HCT116 (cell line): ENCODE data around the gene SYNE3. TPM values are rescaled to one million over a fixed set of nuclear protein-coding genes. Genes with fewer than 3 reads are reported as not detected.

ENCODE experiments used
- ATAC-seq: fragments of 200-7000 bp; cut with Tn5 transposase; 2 replicates; pipeline ENCODE4 v1.9.1; 2020; ENCODE audit warnings: mild to moderate bottlenecking, moderate library complexity
- BruUV-seq: library from RNA; stranded (reverse); fragments of 400-500 nt; replicated peaks from 2 replicates; lab custom pipeline; 2021; lab: Mats Ljungman, UMichigan
- CTCF ChIA-PET: fragments of 300-600 bp; sonication (Branson Sonifier 250); formaldehyde crosslinking; loops from one replicate; lab custom pipeline; 2021; ENCODE audit warnings: antibody characterized with exemption; lab: Charles Lee
- POLR2A ChIA-PET: fragments of 300-600, 350-600 bp; sonication (Branson Sonifier 250); formaldehyde crosslinking; loops from one replicate; lab custom pipeline; 2021; ENCODE audit warnings: antibody characterized with exemption; lab: Charles Lee
- RAD21 ChIA-PET, 2 experiments: fragments of 300-600 bp; sonication (Branson Sonifier 250); formaldehyde crosslinking; loops; one replicate each; lab custom pipeline; 2023; ENCODE audit warnings: low total read pairs in 2 of 2; ENCODE audit not compliant: uncharacterized antibody in 2 of 2, unreplicated experiment in 2 of 2, low non-redundant PET in 1 of 2; lab: Charles Lee
- DNase-seq: peaks from one replicate; pipeline ENCODE4 v3.0.0-alpha.2; 2010; ENCODE audit warnings: low read depth, low spot score
- H2AFZ ChIP-seq: fragments of 200-600 bp; shearing (Covaris generic), sonication (generic); 2 replicates; pipeline ENCODE4 v1.6.1; 2017; ENCODE audit warnings: low read depth, mixed run types, mixed read lengths, antibody characterized with exemption, low read length; ENCODE audit not compliant: poor library complexity, severe bottlenecking
- H3K27ac ChIP-seq: 2 replicates; pipeline ENCODE4 v1.5.1; 2012; ENCODE audit warnings: low read depth, low read length
- H3K27me3 ChIP-seq: fragments of 200-600 bp; sonication (generic); 2 replicates; pipeline ENCODE4 v1.6.1; 2016; ENCODE audit warnings: mixed run types, low read length, mixed read lengths; ENCODE audit not compliant: insufficient read depth
- H3K36me3 ChIP-seq, 2 experiments: fragments of 200-500 bp in 1 of 2; fragments of 200-600 bp in 1 of 2; sonication (Bioruptor generic) in 1 of 2; sonication (generic) in 1 of 2; 2 replicates each; pipeline versions ENCODE4 v1.5.1 to v1.6.1; 2014 to 2016; ENCODE audit warnings: low read length in 2 of 2, inconsistent platforms in 1 of 2, mixed read lengths in 1 of 2, mixed run types in 1 of 2; ENCODE audit not compliant: insufficient read depth in 2 of 2, control insufficient read depth in 1 of 2
- H3K4me1 ChIP-seq, 2 experiments: fragments of 200-600 bp in 1 of 2; sonication (generic) in 1 of 2; 2 replicates each; pipeline versions ENCODE4 v1.5.1 to v1.6.1; 2012 to 2017; ENCODE audit warnings: low read length in 2 of 2, inconsistent platforms in 1 of 2, mild to moderate bottlenecking in 1 of 2, mixed read lengths in 1 of 2, mixed run types in 1 of 2, moderate library complexity in 1 of 2; ENCODE audit not compliant: insufficient read depth in 2 of 2, control insufficient read depth in 1 of 2
- H3K4me2 ChIP-seq: fragments of 200-600 bp; sonication (generic); 2 replicates; pipeline ENCODE4 v1.6.1; 2017; ENCODE audit warnings: mixed run types, low read length, mixed read lengths
- H3K4me3 ChIP-seq, 2 experiments: fragments of 200-600 bp in 1 of 2; sonication (generic) in 1 of 2; replicated peaks in 1 of 2; 2 replicates each; pipeline ENCODE4 v1.5.1; 2011 to 2016; ENCODE audit warnings: low read length in 2 of 2, control low read depth in 1 of 2, low read depth in 1 of 2, mild to moderate bottlenecking in 1 of 2, mixed read lengths in 1 of 2, mixed run types in 1 of 2
- H3K79me2 ChIP-seq: fragments of 200-600 bp; sonication (generic); 2 replicates; pipeline ENCODE4 v1.6.1; 2017; ENCODE audit warnings: mild to moderate bottlenecking, mixed run types, low read length, moderate library complexity, mixed read lengths; ENCODE audit not compliant: insufficient read depth
- H3K9ac ChIP-seq: fragments of 200-600 bp; sonication (generic); 2 replicates; pipeline ENCODE4 v1.6.1; 2016; ENCODE audit warnings: low read length, mixed read lengths
- H3K9me2 ChIP-seq: fragments of 200-600 bp; sonication (generic), shearing (Covaris generic); 2 replicates; pipeline ENCODE4 v1.6.1; 2017; ENCODE audit warnings: mixed run types, mild to moderate bottlenecking, moderate library complexity; ENCODE audit not compliant: insufficient read depth
- H3K9me3 ChIP-seq, 2 experiments: fragments of 200-500 bp in 1 of 2; fragments of 200-600 bp in 1 of 2; sonication (Bioruptor generic) in 1 of 2; sonication (generic) in 1 of 2; 2 replicates each; pipeline ENCODE4 v1.6.1; 2014 to 2017; ENCODE audit warnings: low read length in 2 of 2, mixed read lengths in 2 of 2, inconsistent platforms in 1 of 2, low read depth in 1 of 2, mild to moderate bottlenecking in 1 of 2, mixed run types in 1 of 2, moderate library complexity in 1 of 2; ENCODE audit not compliant: control insufficient read depth in 1 of 2, insufficient read depth in 1 of 2
- H4K20me1 ChIP-seq: fragments of 200-600 bp; sonication (generic), shearing (Covaris generic); 2 replicates; pipeline ENCODE4 v1.6.1; 2017; ENCODE audit warnings: mixed run types, mild to moderate bottlenecking, moderate library complexity; ENCODE audit not compliant: insufficient read depth
- ATF3 ChIP-seq: IDR thresholded peaks from 2 replicates; pipeline ENCODE4 v1.6.1; 2012
- CBX3 ChIP-seq: IDR thresholded peaks from 2 replicates; pipeline ENCODE4 v1.6.1; 2012; ENCODE audit warnings: low read depth
- EGR1 ChIP-seq: IDR thresholded peaks from 2 replicates; pipeline ENCODE4 v1.6.1; 2012; ENCODE audit warnings: low read depth
- ELF1 ChIP-seq: IDR thresholded peaks from 2 replicates; pipeline ENCODE4 v1.6.1; 2012; ENCODE audit warnings: low read depth, borderline replicate concordance
- EZH2 ChIP-seq: fragments of 200-600 bp; sonication (generic); IDR thresholded peaks from 2 replicates; pipeline ENCODE4 v1.6.1; 2017; ENCODE audit warnings: antibody characterized with exemption, mixed run types
- EZH2phosphoT487 ChIP-seq: fragments of 200-600 bp; IDR thresholded peaks from 2 replicates; pipeline ENCODE4 v1.6.1; 2018; ENCODE audit warnings: antibody characterized with exemption, borderline replicate concordance
- JUND ChIP-seq: IDR thresholded peaks from 2 replicates; pipeline ENCODE4 v1.6.1; 2012
- MAX ChIP-seq: IDR thresholded peaks from 2 replicates; pipeline ENCODE4 v1.6.1; 2012
- POLR2AphosphoS5 ChIP-seq: IDR thresholded peaks from 2 replicates; pipeline ENCODE4 v1.6.1; 2011; ENCODE audit warnings: mild to moderate bottlenecking, low read depth, low read length, moderate library complexity
- RAD21 ChIP-seq: IDR thresholded peaks from 2 replicates; pipeline ENCODE4 v1.6.1; 2012; ENCODE audit warnings: low read depth, mild to moderate bottlenecking
- SIN3A ChIP-seq: IDR thresholded peaks from 2 replicates; pipeline ENCODE4 v1.6.1; 2012; ENCODE audit warnings: low read depth
- SRF ChIP-seq: IDR thresholded peaks from 2 replicates; pipeline ENCODE4 v1.6.1; 2012; ENCODE audit warnings: low read depth
- TCF7L2 ChIP-seq: IDR thresholded peaks from 2 replicates; pipeline ENCODE4 v1.7.0; 2011; ENCODE audit warnings: borderline replicate concordance, inconsistent platforms; ENCODE audit not compliant: insufficient read depth, insufficient read length; ENCODE audit errors: extremely low read depth
- YY1 ChIP-seq: IDR thresholded peaks from 2 replicates; pipeline ENCODE4 v1.6.1; 2011; ENCODE audit warnings: low read length, low read depth, moderate library complexity, mild to moderate bottlenecking; ENCODE audit not compliant: insufficient replicate concordance; ENCODE audit errors: extremely low read depth
- ZBTB33 ChIP-seq: IDR thresholded peaks from 2 replicates; pipeline ENCODE4 v1.6.1; 2011; ENCODE audit warnings: mild to moderate bottlenecking, low read length, moderate library complexity; ENCODE audit not compliant: insufficient replicate concordance; ENCODE audit errors: extremely low read depth
- ZFX ChIP-seq: fragments of 450-650 bp; IDR thresholded peaks from 2 replicates; pipeline ENCODE4 v1.6.1; 2017
- ZNF274 ChIP-seq: fragments of 200-500 bp; sonication (Bioruptor generic); IDR thresholded peaks from 2 replicates; pipeline ENCODE4 v1.6.1; 2014; ENCODE audit warnings: mild to moderate bottlenecking, low read depth, low read length, inconsistent platforms
- intact Hi-C: fragments of 100-400 bp; cut with micrococcal nuclease; formaldehyde crosslinking; loops from 2 replicates; pipeline ENCODE4 v1.10.0; 2022
- total RNA-seq: library from RNA; stranded (reverse); gene quantifications from one replicate; pipeline ENCODE4 v1.2.1, GENCODE V29; 2021; ENCODE audit not compliant: unreplicated experiment

SYNE3 gene
- total RNA-seq, 1 experiment from 2014 or later = 3.6 TPM

- no peak overlapping the region for H3K4me3 ChIP-seq
- no peak for DNase-seq
- no peaks in the 10 kb centered on the region for H3K36me3 ChIP-seq
- no peaks in the 10 kb centered on the region; the same call in 1 of the 2 replicates for H3K27me3 ChIP-seq
- TF ChIP-seq POLR2AphosphoS5 (no peak), EZH2 (no peak), ELF1 (no peak), EGR1 (no peak), ZNF274 (no peak), MAX (no peak), CBX3 (no peak), JUND (no peak), ATF3 (no peak), EZH2phosphoT487 (no peak), ZFX (no peak), TCF7L2 (no peak), RAD21 (no peak), YY1 (no peak), SRF (no peak), ZBTB33 (no peak), SIN3A (no peak)
- TF ChIP-seq, all 23 proteins: peak for 0
- H2AFZ ChIP-seq = no peak overlapping the region
- H3K4me1 ChIP-seq = peaks cover 0 to 2% of the 10 kb centered on the region in 2 experiments; a peak in 1 of 4 replicates
- no peak for ATAC-seq
- POLR2A ChIA-PET = no interaction called here
- RAD21 ChIA-PET = no interaction called here
- intact Hi-C loops = no loop called here
- no TSS peak for BruUV-seq
- no peaks in the 10 kb centered on the region for H4K20me1 ChIP-seq
- CTCF ChIA-PET = no interaction called here
- H3K79me2 ChIP-seq = no peaks in the 10 kb centered on the region
- no peaks in the 10 kb centered on the region for H3K9me3 ChIP-seq
- no peak overlapping the region for H3K9ac ChIP-seq
- no peak overlapping the region for H3K4me2 ChIP-seq
- no peak overlapping the region for H3K27ac ChIP-seq
- H3K9me2 ChIP-seq = no peaks in the 10 kb centered on the region
Measured at GRCh38 chr14:95553141-95553540, 36.7 kb upstream of the SYNE3 start.
